ENCODE measurements around the gene RAB17.
"Not testable (repeated sequence)": the region's sequence is repeated elsewhere in the genome, so short reads cannot be mapped to it uniquely, and the experiment has no call there.

The RAB17 gene

DNA sequence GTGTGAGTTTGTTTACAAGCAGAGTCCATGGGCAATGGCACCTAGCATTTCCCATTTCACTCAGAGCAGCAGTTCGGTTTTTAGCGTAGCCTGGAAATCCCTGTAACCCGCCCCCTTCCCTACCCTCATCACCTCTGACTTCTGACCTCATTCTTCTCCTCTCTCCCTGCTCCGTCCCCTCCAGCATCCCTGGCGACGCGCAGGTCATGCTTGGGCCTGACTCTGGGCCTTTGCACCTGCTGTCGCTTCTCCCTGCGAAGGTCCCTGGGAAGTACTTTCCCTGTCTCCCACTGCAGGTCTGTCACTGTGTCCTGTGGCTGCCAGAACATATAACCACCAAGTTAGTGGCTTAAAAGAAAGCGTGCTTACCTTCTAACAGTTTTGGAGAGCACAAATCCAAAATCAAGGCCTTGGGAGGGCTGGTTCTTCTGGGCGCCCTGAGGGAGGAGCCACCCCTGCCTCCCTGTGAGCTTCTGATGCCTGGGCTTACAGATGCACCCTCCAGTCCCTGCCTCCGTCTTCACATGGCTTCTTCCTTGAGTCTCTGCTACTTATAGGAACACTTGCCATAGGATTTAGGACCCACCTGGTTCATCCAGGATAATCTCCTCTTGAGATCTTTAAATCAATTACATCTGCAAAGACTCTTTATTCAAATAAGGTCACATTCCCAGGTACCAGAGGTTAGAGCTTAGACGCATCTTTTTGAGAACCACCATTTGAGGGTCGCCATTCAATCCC, 8.1 kb upstream of the RAB17 start:
- DNase-seq (ENCODE audit: low read depth in 2 of 2), result no peak

DNA sequence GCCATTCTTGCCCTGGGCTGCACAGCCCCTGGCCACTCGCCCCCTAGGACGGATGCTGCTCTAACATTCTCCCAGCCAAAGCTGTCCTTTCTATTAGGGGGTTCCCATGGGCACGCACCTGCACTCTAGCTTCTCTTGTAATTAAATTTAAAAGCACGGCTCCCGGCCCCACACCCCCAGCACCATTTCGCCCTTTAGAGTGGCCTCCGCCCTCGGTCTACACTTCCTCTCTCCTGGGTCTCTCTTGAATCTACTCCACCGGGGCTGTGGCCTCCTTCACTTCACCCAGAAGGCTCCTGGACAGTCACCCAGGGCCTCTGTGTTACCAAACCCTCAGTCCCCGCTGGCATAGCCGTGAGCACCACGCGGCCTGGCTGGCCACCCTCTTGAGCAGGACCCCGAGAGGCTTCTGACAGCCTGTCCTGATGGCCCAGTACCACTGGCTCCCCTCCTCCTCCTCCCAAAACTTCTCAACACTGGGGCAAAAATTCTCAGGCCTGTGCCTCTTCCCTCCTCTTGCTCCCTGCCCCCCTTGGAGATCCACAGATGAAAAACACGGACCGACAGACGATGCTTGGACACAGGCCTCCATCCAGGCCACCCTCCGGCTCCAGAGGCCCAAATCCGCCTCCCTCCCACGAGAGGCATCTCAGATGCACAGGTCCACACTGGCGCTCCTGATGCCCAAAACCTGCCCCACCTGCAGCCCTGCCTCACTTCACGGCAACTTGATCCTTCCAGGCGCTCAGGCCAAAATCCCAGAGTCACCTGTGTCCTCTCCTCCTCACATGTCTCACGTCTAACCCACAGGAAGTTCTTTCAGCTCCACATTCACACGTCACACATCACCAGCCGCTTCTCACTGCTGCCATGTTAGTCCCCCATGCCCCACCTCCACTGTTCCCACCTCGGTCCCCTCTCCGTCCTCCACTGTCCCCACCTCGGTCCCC, 6.9 kb upstream of the RAB17 start:
- DNase-seq (ENCODE audit: low read depth in 2 of 2), result no peak

DNA sequence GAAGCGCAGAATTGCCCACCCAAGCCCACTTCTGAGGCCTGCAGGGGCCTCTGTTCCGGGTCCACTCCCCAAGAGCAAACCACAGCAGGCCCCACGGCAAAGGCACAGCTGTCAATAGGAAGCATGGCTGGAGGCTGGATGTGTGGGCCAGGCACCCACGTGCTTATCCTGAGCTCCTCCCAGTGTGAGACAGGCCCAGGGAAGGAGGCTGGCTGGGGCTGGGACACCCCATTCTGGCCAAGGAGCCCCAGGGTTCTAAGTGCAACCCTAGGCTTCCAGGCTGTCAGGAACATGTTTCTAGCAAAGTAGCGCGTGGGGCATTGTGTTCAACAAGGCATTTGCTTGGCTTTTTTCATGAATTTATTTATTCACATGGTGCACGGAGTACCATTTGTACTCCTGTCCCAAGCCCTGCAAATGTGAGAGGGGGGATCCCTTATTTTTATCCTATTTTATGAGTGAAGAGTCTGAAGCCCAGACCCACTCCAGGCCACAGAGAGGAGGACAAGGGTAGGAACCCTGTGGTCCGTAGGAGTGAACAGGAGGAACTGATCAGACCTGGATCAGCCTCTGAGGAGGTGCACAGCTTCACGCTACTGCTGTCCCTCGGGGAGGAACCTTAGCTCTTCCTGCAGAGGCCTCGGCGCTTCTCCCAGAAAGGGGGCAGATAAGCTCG, 6.1 kb upstream of the RAB17 start:
- DNase-seq (ENCODE audit: low read depth in 2 of 2), result no peak

DNA sequence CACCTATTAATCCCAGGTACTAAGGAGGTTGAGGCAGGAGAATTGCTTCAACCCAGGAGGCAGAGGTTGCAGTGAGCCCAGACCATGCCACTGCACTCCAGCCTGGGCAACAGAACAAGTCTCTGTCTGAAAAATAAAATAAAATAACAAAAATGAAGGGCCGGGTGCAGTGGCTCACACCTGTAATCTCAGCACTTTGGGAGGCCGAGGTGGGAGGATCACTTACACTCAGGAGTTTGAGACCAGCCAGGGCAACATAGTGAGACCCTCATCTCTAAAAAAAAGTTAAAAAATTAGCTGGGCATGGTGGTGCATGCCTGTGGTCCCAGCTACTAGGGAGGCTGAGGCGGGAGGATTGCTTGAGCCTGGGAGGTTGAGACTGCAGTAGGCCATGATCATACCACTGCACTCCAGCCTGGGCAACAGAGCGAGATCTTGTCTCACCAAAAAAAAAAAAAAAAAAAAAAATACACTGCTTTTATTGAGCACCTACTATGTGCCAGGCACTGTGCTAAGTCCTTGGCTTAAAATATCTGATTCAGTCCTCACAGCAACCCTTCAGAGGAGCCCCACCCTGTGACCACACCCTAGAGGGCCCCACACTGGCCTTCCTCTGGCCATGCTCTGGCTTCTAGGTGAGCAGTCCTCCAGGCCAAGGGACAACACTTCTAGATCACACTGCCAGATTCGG, 5.4 kb upstream of the RAB17 start:
- not testable (repeated sequence) for DNase-seq (ENCODE audit: low read depth in 2 of 2)

DNA sequence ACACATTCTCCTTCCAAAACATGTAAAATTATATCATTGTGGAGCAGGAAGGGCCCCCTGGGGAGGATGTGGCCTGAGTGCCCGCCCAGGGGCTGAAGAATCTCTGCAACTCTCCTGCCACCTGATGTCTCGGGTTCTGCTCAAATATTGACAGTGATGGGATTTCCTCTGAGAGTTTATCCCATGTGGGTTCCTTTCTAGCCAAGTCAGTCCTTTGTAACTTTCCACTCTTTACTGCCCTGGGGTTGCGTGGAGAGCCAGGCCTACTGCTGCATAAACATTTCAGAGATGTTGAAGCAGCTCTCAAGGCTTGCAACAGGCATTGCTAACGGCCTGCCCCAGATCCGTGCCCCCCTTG, 4.0 kb upstream of the RAB17 start:
- DNase-seq (ENCODE audit: low read depth in 2 of 2), result no peak

DNA sequence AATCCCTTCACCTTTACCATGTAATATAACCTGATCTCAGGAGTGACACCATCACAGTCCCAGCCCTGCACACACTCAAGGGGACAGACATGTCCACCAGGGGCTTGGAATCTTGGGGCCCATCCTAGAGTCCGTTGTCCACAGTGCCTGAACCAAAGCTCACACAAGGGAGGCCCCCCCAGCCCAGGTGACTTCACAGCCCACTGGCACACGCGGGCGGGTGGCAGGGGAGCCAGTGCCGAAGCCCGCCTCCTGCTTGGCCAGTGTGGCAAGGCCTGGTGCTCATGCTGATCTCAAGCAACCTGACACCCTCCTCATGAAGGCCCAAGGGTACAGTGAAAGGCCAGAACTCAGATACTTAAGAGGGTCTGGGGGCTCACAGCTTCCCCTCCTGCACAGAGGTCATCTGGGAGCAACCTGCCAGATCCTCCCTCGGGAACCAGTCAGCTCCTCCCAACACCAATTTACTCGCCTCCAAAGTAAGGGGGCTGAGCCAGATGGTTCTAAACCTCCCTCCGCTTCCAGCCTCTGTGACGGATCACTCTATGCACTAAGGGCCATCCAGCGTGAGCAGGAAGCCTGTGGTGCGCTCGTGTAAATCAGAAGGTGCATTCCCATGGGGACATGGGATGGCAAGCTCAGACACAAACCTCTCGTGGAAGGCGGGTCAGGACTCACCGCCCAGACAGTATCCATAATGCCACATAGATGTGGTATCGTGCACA, 3.2 kb upstream of the RAB17 start:
- no peak for DNase-seq (ENCODE audit: low read depth in 2 of 2)

DNA sequence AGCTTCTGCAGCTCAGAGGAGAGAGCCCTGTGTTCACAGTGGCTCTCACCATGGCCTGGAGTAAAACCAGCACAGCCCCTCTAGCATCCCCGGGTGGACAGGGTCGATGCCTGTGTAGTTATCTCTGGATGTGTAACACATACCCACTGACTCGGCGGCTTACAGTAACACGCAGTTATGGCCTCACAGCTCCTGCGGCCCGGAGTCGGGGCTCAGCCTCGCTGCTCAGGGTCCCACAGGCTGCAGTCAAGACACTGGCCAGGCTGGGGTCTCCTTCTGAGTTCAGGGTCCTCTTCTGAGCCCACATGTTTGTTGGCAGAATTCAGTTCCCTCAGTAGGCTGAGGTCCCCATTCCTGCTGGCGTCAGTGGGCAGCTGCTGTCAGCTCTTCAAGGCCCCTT, 2.5 kb upstream of the RAB17 start:
- DNase-seq (ENCODE audit: low read depth in 2 of 2), result no peak

DNA sequence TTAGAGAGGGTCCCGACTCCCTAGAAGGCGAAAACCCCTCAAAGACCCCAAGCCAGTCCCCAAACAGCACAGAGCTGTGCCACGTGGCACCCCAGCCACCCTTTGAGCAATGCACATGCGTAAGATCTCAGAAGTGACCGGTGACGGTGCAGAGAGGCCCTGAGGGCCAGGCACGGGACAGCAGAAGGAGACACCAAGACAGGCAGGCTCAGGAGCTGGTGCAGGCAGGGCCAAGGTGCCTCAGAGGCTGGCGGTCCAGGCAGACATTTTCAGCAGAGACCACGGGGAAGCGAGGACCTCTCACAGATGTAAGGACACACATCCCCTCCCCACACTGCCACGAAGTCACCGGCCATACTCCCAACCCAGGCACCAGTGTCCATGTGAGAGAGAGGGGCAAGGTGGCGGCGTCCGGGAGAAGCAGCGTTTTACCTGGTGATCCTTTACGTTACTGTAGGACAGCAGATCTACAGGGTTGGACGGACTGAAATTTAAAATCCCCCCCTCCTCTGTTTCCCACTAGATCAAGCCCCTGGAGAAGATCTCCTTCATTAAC, 2.0 kb upstream of the RAB17 start:
- no peak for DNase-seq (ENCODE audit: low read depth in 2 of 2)

DNA sequence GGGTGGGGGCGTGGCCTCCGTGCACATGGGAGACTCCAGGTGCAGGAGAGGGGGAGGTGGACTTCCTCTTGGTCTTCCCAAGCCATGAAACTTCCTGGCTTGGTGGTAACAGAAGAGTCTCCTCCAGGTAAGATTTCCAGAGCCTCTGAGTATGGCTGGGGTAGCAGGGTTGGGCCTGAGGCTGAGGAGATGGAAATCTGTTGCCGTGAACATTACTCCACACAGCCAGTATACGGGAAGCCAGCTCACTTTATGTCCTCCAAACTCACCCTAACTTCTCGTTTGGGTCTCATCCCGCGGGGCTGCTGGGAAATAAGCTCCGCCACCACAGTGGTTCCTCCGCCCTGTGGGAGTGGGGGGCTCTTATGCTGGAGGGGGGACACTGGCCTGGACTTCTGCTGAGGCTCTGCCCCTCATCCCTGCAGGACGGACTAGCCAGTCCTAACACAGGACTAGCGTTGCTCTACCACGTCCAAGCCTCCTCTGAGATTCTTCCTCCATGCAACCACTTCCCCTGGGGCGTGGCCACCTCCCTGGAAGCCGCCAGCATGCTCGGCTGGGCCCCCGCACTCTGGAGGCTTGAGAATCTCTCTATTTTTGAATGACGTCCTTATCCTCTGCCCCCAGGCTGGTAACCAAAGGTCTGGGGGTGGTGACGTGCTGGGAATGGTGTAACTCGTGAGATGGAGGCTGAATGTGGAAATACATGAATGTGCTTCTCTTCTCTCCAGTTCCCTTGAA, 777 bp upstream of the RAB17 start:
- DNase-seq (ENCODE audit: low read depth in 2 of 2), result no peak

DNA sequence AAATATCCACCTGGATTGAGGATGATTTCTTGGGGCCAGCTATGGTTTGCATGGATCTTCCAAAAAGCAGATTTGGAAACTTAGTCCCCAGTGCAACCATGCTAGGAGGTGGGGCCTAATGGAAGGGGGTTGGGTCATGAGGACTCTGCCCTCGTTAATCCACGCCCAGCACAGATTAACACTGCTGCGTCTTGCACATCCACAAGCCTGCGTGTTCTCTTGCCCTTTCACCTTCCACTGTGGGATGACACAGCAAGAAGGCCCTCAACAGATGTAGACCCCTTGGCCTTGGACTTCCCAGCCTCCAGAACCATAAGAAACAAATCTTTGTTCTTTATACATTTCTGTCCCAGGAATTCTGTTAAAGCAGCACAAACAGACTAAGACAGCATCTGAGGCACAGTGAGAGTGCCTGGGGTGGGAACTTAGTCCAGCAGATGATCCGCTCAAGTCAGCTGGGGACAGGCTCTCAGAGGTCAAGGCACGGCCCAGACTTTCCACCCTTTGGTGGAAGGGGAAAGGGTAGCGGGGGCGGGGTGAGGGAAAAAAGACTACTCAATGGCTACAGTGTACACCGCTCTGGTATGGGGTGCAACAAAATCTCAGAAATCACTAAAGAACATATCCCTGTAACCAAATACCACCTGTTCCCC, 2.4 kb downstream of the RAB17 start:
- no peak for DNase-seq (ENCODE audit: low read depth in 2 of 2)

DNA sequence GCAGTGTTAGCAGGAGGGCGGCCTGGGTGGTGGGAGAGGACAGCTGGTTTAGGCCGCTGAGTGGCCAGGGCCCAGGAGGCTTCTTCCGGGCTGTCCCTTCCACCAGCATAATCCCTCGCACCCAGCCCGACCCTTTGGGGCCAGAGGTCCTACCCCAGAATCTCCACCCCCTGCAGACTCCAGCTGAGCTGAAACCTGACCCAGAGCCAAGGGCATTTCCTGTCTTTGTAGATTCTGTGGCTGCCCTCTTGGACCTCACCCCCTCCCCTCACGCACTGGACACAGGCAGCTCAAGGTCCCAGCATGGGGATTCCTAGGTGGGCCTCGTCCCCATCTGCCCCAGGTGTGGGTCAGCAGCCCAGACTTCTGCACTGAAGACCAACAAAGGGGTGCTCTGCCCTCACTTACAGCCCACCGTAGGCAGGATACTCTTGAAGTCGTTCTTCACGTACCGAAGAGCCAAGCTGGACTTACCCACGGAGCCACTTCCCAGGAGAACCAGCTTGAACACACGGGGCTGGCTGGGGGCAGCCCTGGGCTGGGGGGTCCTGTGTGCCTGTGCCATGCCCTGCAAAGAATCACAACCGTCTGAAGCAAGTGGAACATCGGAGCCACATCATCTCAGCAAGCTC, 4.8 kb downstream of the RAB17 start:
- no peak for DNase-seq (ENCODE audit: low read depth in 2 of 2)

DNA sequence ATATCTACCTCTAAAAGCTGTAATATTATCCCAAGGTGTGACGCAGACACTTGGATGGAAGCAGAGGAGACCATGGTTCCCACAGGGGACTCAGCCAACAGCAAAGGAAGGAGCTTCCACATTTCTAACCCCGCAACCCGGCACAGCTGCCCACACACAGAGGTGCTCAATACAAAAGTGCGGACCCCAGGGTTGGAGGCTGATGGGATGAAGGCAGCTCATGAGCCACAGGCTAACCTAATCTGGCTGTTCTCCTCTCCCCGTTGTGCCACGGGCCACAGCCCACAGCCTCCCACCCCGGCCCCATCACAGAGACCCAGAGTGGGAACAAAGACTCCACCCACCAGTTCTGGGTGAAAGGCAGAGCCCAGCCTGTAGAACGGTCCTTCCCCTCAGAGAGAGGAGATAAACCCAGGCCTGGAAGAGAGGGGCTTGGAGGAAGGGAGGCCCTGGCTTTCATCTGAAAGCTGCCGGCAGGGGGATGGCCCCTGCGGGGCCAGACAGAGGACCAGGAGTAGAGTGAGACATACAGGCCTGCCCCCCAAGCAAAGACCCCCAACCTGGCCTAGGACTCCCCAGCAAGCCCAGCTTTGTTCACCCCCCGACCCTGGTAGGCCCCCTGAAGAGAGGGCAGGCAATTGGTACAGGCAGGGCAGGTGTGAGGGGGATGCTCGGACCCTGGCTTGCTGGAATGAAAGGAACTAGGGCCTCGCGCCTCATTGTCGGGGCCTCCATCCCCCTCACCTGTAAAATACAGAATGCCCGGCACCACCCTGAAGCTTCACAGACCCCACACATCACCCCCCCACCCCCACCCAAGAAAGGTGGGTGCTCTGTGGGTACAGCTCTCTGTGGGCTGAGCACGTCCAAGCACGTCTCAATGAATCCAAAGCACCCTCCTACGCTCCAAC, 6.9 kb downstream of the RAB17 start:
- no peak for DNase-seq (ENCODE audit: low read depth in 2 of 2)

DNA sequence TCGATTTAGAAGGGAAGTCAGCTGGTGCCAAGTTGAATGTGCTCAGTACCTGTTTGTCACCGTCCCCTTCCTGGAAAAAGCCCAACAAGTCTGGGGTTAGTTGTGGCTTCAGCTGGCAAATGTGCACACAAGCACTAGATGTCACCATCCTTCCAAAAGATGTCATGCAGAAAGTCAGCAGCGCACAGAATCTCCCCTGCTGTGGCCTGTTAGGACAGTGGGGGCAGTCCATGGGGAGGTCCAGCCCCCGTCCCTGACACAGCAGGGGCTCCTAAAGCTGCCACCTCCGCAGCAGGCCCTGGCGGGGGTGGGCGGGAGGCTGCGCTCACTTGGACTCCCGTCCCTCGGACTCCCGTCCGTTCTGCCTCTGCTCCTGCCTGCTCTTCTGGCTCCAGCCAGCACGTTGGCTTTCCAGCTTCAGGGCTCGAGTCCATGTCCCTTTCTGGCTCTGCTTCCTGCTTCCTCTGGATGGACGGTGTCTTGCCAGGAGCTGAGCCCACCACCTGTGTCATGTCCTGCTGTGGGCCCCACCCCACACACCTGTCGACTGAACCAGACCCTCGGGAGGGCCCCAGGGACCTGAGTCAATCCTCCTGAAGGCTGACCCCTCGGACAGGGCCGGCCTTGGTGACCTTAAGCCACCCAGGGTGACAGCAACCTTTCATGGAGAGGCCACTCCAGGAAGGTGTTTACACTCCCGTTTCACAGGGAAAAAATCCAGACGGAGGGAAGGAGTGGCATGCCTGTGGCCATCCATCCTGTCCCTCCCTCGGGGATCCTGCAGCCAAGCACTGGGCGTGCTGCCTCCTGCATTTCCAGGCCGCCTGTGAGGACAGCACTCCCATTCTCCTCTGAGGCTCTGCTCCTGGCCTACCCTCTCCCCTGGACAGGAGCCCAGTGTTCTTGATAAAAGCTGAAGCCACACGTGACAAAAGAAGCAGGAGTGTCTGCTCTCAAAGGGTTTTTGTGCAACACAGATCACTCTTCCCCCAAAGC, 8.5 kb downstream of the RAB17 start:
- peak in 1 of 2 donors; percentile 23 for DNase-seq (ENCODE audit: low read depth in 2 of 2)

DNA sequence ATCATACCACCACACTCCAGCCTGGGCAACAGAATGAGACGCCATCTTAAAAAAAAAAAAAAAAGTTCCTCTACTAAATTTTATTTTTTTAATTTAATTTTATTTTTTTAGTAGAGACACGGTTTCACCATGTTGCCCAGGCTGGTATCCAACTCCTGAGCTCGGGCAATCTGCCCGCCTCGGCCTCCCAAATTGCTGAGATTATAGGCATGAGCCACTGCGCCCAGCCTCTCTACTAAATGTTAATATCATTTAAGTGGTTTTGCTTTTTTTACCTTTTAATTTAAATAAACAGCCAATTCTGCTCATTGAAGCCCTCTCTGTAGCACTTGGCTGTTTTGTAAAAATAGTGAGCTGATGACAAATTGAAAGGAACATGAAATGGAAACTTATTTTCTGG, 9.2 kb downstream of the RAB17 start:
- DNase-seq (ENCODE audit: low read depth in 2 of 2), result no peak

DNA sequence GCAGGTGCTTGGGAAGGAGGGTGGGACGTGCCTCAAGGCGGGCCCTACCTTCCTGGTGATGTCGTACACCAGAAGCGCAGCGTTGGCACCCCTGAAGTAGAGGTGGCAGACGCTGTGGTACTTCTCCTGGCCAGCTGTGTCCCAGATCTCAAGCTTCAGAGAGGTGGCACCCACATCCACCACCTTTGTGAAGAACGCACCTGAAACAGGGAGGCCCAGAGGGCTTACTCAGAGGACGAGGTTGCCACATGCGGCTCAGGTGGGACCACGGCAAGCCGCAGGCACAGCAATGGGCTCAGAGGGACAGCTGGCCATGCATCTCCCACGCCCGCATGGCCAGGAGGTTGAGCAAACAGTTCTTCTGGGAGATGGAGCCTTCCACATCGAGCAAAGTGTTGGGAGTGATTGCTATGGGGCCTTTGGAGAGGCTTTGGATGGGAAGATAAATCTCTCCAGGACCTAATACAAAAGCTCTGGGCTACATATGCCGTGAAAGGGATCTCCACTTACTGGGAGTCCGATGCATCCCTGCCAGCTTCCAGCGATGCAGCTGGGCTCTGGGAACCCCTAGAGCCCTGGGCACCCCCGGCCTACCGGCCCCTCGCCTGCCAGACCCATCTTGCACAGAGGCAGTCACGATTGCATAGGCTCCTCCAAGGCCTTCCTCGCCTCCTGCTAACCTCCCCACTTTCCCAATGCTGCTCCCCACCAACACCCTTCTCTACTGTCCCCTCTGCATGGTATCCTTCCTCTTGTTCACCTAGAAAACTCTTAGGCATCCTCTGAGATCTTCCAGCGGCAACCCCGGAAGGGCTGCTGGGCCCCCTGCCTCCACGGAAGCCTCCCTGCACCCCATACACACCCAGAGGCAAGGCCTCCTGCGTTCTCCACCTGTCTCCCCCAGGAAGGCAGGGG, 12.3 kb downstream of the RAB17 start:
- no peak for DNase-seq (ENCODE audit: low read depth in 2 of 2)

DNA sequence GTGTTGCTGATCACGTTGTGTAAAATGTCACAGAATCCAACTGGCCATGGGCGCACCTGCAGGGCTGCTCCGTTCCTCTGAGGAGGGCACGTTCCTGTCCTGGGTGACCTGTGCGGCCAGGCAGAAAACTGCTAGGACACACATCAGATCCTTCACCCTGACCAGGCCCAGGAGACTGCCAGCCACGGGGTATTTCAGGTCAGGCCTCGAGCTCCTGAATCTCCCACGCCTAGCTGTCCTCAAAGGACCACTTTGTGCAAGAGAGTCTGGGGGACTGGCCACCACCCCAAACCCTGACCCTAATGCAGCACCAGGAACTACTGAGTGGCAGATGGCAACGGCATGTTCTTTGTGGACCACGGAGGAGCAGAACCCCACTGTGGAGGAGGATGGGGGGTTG, 13.1 kb downstream of the RAB17 start:
- DNase-seq (ENCODE audit: low read depth in 2 of 2), result no peak
